ENCODE results near the gene KIRREL2. TPM values are rescaled to one million over a fixed set of nuclear protein-coding genes. Genes with fewer than 3 reads are reported as not detected.

KIRREL2 gene
- total RNA-seq, 1 donor from 2014 or later = not detected

- no peak for DNase-seq (ENCODE audit: extremely low read depth, low read depth, low spot score)
Observed at GRCh38 chr19:35913589-35913988, 56.9 kb downstream of the KIRREL2 start.

GRCh38 chr19:35915443-35915842 lies 58.7 kb downstream of the KIRREL2 start:
- DNase-seq (ENCODE audit: extremely low read depth, low read depth, low spot score) = no peak

Other genes starting within 250 kb of the KIRREL2 start
- gene HAUS5, start 244.2 kb upstream of the KIRREL2 start, total RNA-seq = 5.8 and 9.1 TPM in 2 replicates
- 98.4 and 110 TPM in 2 replicates for gene RBM42, start 227.9 kb upstream of the KIRREL2 start, total RNA-seq
- gene ETV2, start 215.2 kb upstream of the KIRREL2 start, total RNA-seq = 0.70 and 2.3 TPM in 2 replicates
- gene COX6B1, start 208.6 kb upstream of the KIRREL2 start, total RNA-seq = 418 and 559 TPM in 2 replicates
- not detected in 2 replicates for gene UPK1A, start 190.4 kb upstream of the KIRREL2 start, total RNA-seq
- gene ZBTB32, start 152.4 kb upstream of the KIRREL2 start, total RNA-seq = not detected in 2 replicates
- 13.0 and 34.4 TPM in 2 replicates for gene KMT2B, start 138.9 kb upstream of the KIRREL2 start, total RNA-seq
- gene IGFLR1, start 114.5 kb upstream of the KIRREL2 start, total RNA-seq = 3.2 and 4.3 TPM in 2 replicates
- gene U2AF1L4, start 111.5 kb upstream of the KIRREL2 start, total RNA-seq = 5.6 and 8.7 TPM in 2 replicates
- gene PSENEN, start 111.3 kb upstream of the KIRREL2 start, total RNA-seq = 50.2 and 75.0 TPM in 2 replicates
- gene LIN37, start 108.3 kb upstream of the KIRREL2 start, total RNA-seq = 9.7 and 18.7 TPM in 2 replicates
- gene HSPB6, start 99.9 kb upstream of the KIRREL2 start, total RNA-seq = 1.8 and 3.2 TPM in 2 replicates
- gene PROSER3, start 98.7 kb upstream of the KIRREL2 start, total RNA-seq = 4.0 and 14.8 TPM in 2 replicates
- 0.53 and 5.0 TPM in 2 replicates for gene ARHGAP33, start 81.3 kb upstream of the KIRREL2 start, total RNA-seq
- not detected in 2 replicates for gene PRODH2, start 44.1 kb upstream of the KIRREL2 start, total RNA-seq
- not detected in 2 replicates for gene NPHS1, start 4.4 kb upstream of the KIRREL2 start, total RNA-seq
- gene APLP1, start 11.7 kb downstream of the KIRREL2 start, total RNA-seq = 7.3 and 14.9 TPM in 2 replicates
- gene NFKBID, start 43.6 kb downstream of the KIRREL2 start, total RNA-seq = 2.7 and 3.6 TPM in 2 replicates
- gene HCST, start 45.6 kb downstream of the KIRREL2 start, total RNA-seq = not detected in 2 replicates
- gene TYROBP, start 51.4 kb downstream of the KIRREL2 start, total RNA-seq = not detected in 2 replicates
- 13.3 and 24.3 TPM in 2 replicates for gene LRFN3, start 79.5 kb downstream of the KIRREL2 start, total RNA-seq
- 19.8 and 29.1 TPM in 2 replicates for gene SDHAF1, start 138.3 kb downstream of the KIRREL2 start, total RNA-seq
- gene SYNE4, start 151.9 kb downstream of the KIRREL2 start, total RNA-seq = not detected in 2 replicates
- gene ALKBH6, start 157.3 kb downstream of the KIRREL2 start, total RNA-seq = 22.5 and 35.5 TPM in 2 replicates
- 14.0 TPM in 2 replicates for gene CLIP3, start 176.0 kb downstream of the KIRREL2 start, total RNA-seq
- gene THAP8, start 197.4 kb downstream of the KIRREL2 start, total RNA-seq = 10.3 and 13.9 TPM in 2 replicates
- gene WDR62, start 198.0 kb downstream of the KIRREL2 start, total RNA-seq = 2.3 and 4.8 TPM in 2 replicates